ENCODE data around the gene UBA6. TPM values are rescaled to one million over a fixed set of nuclear protein-coding genes. Genes with fewer than 3 reads are reported as not detected.

UBA6 gene
- total RNA-seq (45.8 TPM), polyA plus RNA-seq (ENCODE audit: insufficient read depth, low read depth, low replicate concordance) (5.2 TPM)
- long read RNA-seq, donor 1, full-length matches to known transcripts = 1 of 1 reads
- long read RNA-seq, donor 1, partial matches to known transcripts = 0 of 1 reads
- long read RNA-seq, donor 1, other reads (novel, unspliced or antisense) = 0 of 1 reads
- long read RNA-seq, donor 2, full-length matches to known transcripts = 1 of 1 reads
- long read RNA-seq, donor 2, partial matches to known transcripts = 0 of 1 reads
- long read RNA-seq, donor 2, other reads (novel, unspliced or antisense) = 0 of 1 reads
- long read RNA-seq, donor 3 = 0 reads
- long read RNA-seq, donor 4, full-length matches to known transcripts = 1 of 1 reads
- long read RNA-seq, donor 4, partial matches to known transcripts = 0 of 1 reads
- long read RNA-seq, donor 4, other reads (novel, unspliced or antisense) = 0 of 1 reads
- long read RNA-seq, donor 5 = 0 reads
- long read RNA-seq, donor 6, full-length matches to known transcripts = 3 of 3 reads
- long read RNA-seq, donor 6, partial matches to known transcripts = 0 of 3 reads
- long read RNA-seq, donor 6, other reads (novel, unspliced or antisense) = 0 of 3 reads
- long read RNA-seq, donor 7, full-length matches to known transcripts = 4 of 9 reads
- long read RNA-seq, donor 7, partial matches to known transcripts = 1 of 9 reads
- long read RNA-seq, donor 7, other reads (novel, unspliced or antisense) = 4 of 9 reads
- long read RNA-seq, donor 8 = 0 reads
- long read RNA-seq, donor 9, full-length matches to known transcripts = 2 of 2 reads
- long read RNA-seq, donor 9, partial matches to known transcripts = 0 of 2 reads
- long read RNA-seq, donor 9, other reads (novel, unspliced or antisense) = 0 of 2 reads
- long read RNA-seq, donor 10, full-length matches to known transcripts = 3 of 3 reads
- long read RNA-seq, donor 10, partial matches to known transcripts = 0 of 3 reads
- long read RNA-seq, donor 10, other reads (novel, unspliced or antisense) = 0 of 3 reads

GRCh38 chr4:67700738-67701516 lies at the start of gene UBA6:
Gene UBA6, minus strand, starts transcription at chr4:67701155. Its CDS starts 36 bp downstream, at chr4:67701119.
- Histone ChIP-seq H3K4me3 (ENCODE audit: low read length in 3 of 3) (peak within 1 kb of the TSS; percentile 90 to 98 (median 92)), H3K27ac (ENCODE audit: low read depth in 2 of 2, low read length in 2 of 2) (peak within 1 kb of the TSS; percentile 84 to 88), H3K27me3 (ENCODE audit: control insufficient read depth, insufficient read depth, low read length) (no peaks in the 10 kb centered on the region), H3K36me3 (ENCODE audit: control insufficient read depth in 2 of 3, insufficient read depth in 3 of 3, low read length in 3 of 3) (no peaks in the 10 kb centered on the region), H3K9me3 (ENCODE audit: control insufficient read depth in 2 of 3, insufficient read depth in 1 of 3, low read length in 3 of 3) (no peaks in the 10 kb centered on the region), H3K9ac (ENCODE audit: low read length in 3 of 3) (peak within 1 kb of the TSS; percentile 43 to 96 (median 92)), H3K4me1 (ENCODE audit: control insufficient read depth in 2 of 3, insufficient read depth in 2 of 3, low read depth in 1 of 3, low read length in 3 of 3) (peaks cover 0 to 4% (median 0%) of the 10 kb centered on the region in 3 donors)
- FAIRE-seq = peak; percentile 42
- peak; percentile 98 for DNase-seq
- TF ChIP-seq CTCF (IDR thresholded peaks at IDR 0.05; ENCODE audit: borderline replicate concordance, extremely low read depth, insufficient read depth) = peak; percentile 29
- intact Hi-C loops (cut with DNase I) = no loop called here

GRCh38 chr4:67750691-67751090 lies 49.7 kb upstream of the UBA6 start:
- Histone ChIP-seq H3K4me1 (ENCODE audit: control insufficient read depth in 2 of 3, insufficient read depth in 2 of 3, low read depth in 1 of 3, low read length in 3 of 3) (no peaks in the 10 kb centered on the region), H3K27ac (ENCODE audit: low read depth in 2 of 2, low read length in 2 of 2) (no peak overlapping the region), H3K4me3 (ENCODE audit: low read length in 3 of 3) (no peak overlapping the region), H3K27me3 (ENCODE audit: control insufficient read depth, insufficient read depth, low read length) (no peaks in the 10 kb centered on the region), H3K9me3 (ENCODE audit: control insufficient read depth in 2 of 3, insufficient read depth in 1 of 3, low read length in 3 of 3) (no peaks in the 10 kb centered on the region), H3K36me3 (ENCODE audit: control insufficient read depth in 2 of 3, insufficient read depth in 3 of 3, low read length in 3 of 3) (no peaks in the 10 kb centered on the region), H3K9ac (ENCODE audit: low read length in 3 of 3) (no peak overlapping the region)
- intact Hi-C loops (cut with DNase I) = no loop called here
- no peak for TF ChIP-seq CTCF (IDR thresholded peaks at IDR 0.05; ENCODE audit: borderline replicate concordance, extremely low read depth, insufficient read depth)
- FAIRE-seq (no peak), DNase-seq (no peak)

GRCh38 chr4:67749286-67749685 lies 48.3 kb upstream of the UBA6 start:
- Histone ChIP-seq H3K27ac (ENCODE audit: low read depth in 2 of 2, low read length in 2 of 2) (no peak overlapping the region), H3K9ac (ENCODE audit: low read length in 3 of 3) (no peak overlapping the region), H3K4me1 (ENCODE audit: control insufficient read depth in 2 of 3, insufficient read depth in 2 of 3, low read depth in 1 of 3, low read length in 3 of 3) (no peaks in the 10 kb centered on the region), H3K27me3 (ENCODE audit: control insufficient read depth, insufficient read depth, low read length) (no peaks in the 10 kb centered on the region), H3K9me3 (ENCODE audit: control insufficient read depth in 2 of 3, insufficient read depth in 1 of 3, low read length in 3 of 3) (no peaks in the 10 kb centered on the region), H3K36me3 (ENCODE audit: control insufficient read depth in 2 of 3, insufficient read depth in 3 of 3, low read length in 3 of 3) (no peaks in the 10 kb centered on the region), H3K4me3 (ENCODE audit: low read length in 3 of 3) (no peak overlapping the region)
- FAIRE-seq = no peak
- no peak for TF ChIP-seq CTCF (IDR thresholded peaks at IDR 0.05; ENCODE audit: borderline replicate concordance, extremely low read depth, insufficient read depth)
- no peak for DNase-seq
- intact Hi-C loops (cut with DNase I) = no loop called here

All from kidney (tissue), 22 donors.